DMS153 (cell line): ENCODE measurements around the gene C1QTNF5.

Experiments
- DNase-seq: peaks from one replicate; lab custom pipeline; 2025; lab: John Stamatoyannopoulos, UW

The C1QTNF5 gene

DNA sequence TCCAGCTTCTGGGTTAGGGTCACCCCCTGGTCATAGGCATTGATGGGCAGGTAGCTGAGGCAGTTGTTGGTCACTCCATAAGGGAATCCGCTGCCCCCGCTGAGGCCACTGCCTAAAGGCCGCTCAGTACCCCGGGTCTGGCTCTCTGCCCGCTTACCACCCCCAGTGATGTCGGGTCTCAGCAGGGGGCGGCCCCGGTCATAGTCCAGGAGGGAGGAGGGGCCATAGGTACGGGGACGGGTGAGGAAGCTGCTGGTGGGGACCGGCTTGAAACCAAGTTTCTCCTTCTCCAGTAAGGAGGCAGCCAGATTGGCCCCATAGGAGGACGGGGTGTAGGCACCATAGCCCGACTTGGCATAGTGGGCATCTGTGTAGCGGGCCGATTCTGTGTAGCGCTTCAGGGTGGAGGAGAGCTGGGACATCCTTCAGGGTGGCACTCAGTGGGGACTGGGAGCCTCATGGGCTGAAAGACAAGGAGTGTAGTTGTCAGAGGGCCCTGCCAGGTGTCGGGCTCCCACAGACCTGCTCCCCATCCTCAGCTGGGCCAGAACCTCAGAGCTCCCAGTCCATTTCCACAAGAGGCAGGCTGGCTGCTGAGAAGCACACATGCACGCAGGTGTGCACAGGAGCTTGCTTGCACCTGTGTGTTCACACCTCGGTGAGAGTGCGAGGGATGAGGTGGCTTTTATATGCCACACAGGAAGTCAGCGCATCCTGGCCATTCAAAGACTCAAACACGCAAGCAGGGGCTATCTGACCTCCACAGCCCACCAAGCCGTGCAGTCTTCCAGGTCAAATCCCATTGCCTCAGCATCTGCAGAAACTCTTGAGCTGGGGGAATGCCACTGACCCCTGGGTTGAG, 32.6 kb upstream of the C1QTNF5 start:
- no peak for DNase-seq

DNA sequence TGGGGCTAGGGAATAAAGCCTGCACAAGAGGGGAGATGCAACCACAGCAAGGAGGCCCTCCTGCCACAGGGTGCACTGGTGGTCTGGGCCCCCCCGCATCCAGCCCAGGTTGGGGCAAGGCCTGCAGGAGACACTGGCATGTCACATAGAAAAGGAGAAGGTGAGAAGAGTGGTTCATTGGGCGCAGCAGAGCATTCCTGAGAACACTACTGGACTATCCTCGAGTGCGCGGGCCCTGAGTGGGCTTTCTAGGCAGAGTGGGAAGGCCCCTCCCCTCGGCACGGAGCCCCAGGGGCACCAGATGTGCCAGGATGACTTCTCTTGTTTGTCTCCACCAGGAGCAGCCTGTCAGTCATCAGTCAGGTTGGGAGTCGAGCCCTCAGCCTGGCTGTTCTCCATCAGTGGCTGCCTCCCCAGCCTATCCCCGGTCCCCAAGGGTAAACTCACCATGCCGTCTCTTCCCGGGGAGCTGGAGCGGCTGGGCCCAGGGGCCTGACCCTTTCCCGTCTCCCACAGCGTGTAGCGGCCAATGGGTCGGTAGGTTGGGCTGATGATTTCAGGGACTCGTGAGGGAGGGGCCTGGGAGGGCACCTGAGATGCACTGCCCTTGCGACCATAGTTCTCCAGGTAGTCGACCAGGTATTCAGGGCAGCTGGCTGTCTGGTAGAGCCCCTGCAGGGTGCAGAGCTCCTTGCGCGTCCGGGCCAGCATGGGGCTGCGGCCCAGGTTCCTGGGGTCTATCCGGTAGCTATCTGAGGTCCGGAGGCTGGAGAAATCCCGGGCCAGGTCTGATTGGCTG, 31.8 kb upstream of the C1QTNF5 start:
- DNase-seq, result no peak

DNA sequence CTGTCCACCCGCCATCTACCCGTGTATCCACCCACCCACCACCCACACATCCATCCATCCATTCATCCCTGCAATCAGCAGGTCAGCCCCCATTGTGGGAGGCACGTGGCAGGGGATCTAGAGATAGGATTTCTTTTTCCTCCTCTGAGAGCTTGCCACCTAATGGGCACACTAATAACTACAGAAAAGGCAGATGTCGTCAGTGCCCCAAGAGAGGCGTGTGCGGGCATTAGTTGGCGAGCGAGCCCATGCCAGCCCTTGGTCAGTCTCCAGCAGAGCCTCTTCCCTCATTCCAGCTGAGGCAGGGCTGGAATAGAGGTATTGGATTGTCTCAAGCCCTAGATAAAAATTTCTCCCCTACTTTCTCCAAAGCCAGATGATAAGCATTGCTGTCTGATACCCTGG, 31.1 kb upstream of the C1QTNF5 start:
- peak; percentile 14 for DNase-seq

DNA sequence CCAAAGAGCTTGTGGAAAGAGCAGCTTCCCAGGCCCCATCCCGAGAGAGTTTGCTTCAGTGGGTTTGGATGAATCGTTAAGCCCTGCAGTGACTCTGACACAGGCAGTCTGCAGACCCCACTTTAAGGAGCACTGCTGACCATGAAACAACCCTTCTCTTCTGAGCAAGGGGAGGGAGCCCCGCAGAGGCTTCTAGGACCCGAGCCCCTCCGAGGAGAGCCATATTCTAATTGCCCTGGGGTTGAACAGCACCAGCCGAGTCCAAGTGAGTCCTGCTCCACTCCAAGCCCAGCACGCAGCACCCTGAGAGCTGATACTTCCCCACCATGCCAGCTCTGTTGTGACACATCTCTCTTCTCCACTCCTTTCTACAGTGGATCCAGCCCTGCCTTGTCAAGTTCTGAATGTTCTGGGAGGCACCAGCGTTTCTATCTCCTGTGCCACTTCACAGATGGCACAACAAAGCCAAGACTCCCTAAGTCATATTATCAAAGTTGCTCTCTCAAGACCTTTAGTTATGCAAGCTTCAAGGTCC, 30.5 kb upstream of the C1QTNF5 start:
- DNase-seq, result no peak

DNA sequence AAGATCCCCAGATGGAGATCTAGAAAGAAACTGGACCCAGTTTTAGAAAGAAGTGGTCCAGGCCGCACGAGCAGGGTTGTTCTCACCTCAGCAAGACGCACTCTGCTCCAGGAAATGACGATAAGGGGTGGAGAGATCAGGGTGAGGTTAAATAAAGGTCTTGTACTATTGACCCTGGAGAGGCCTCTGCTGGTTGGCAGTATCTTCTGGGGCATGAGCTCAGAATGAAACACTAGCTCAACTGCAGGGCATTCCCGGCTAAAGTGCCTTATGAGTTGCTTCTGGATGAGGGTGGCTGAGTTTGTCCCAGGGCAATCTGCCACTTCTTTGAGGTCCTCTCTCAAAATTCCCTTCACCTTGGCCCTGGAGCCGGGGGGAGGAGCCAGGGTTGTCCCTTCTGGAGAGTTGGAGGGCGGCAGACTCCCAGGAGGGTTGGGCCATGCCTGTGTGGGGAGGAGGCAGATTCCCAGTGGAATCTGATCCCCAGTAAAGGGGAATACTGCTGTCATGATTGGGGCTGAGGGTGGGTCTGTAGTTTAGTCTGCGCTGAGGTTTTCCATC, 29.9 kb upstream of the C1QTNF5 start:
- DNase-seq, result no peak

DNA sequence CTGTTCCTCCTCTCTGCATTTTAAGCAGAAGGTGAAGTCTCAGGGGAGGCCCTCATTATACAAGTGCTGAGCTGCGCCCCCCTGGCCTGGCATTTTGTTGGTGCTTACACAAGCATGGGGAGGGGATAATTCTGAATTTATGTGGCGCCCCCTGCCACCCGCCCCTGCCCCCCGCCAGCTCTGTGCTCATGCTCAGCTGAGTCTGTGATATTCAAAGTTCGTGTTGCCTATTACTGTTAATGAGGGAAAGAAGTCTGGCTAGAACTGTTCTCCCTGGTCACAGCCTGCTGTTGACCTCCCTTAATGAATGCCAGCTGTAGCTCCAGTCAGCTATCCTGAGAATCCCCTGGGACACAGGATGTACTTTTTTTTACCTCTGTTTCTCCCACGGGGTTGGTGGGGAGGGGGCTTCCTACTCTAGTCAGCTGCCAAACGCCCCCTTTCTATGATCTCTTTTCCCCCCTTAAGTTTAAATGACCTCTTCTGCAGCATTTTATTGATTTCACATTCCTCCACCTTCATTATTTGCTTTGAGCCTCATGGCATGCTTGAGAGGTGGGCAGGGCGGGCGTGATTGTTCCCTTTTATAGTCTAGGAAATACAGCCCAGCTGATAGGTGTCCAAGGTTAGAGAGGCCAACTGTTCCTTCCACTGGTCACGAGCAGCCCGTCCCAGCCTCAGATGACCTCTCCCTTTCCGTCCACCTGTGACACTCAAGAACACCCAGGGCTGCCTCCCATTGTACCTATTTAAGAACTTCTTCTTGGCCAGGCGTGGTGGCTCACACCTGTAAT, 28.6 kb upstream of the C1QTNF5 start:
- no peak for DNase-seq

DNA sequence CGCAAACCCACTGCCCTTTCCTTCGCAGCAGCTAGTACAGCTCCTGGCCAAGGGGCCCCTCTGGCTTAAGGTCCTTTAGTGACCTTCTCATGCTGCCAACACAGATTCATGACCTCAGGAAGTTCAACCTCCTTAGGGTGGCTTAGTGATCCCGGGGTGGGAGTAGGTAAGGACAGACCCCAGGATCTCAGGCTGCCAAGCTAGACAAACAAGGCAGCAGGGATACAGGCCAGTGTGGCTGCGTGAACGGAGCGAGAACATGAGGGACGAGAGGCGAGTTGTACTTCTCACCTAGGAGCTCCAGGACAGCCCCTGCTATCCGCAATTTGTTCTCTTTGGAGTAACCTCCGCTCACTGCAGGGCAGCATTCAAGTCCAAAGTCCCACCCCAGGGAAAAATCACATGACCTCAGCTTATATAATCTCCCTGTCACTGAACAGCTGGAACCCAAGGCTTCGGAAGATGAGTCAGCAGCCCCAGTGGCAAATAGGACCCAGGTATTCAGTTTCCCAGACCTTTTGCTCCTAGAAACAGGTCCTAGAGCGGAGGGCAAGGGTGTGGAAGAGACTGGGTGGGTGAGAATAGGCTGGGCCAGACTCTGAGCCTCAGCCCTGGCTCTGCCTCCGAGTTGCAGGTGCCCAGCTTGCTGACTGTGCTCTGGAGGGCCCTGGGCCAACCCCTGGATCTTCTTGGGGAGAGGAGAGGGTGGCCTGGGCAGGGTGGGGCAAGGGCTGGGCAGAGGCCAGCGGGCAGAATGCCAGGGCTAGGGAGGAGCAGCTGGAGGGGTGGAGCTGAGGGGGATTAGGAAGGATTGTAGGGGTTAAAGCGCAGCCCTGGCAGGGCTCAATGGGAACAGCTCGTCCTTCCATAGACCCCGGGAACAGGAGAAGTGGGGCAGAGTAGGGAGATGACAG, 27.7 kb upstream of the C1QTNF5 start:
- no peak for DNase-seq

DNA sequence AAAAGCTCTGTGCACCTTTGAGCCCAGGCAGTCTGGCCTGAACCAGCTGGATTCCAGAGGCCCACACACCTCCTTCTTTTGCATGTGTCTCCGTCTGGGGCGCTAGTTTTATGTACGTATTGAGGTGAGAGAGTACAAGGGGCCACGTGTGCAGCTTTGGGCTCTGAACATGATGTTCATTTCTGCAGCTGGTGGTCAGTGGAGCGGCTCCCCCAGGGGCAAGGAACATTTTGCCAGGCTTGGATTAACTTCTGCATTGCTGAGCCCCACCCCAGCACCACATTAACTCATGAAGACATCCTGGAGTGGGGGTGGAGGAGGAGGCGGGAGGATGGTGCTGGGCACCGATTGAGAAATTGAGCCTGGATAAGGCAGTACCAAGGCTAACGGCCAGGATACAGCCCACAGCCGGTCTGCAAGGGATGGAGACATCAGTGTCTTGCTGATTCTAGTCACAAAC, 27.0 kb upstream of the C1QTNF5 start:
- DNase-seq, result no peak

DNA sequence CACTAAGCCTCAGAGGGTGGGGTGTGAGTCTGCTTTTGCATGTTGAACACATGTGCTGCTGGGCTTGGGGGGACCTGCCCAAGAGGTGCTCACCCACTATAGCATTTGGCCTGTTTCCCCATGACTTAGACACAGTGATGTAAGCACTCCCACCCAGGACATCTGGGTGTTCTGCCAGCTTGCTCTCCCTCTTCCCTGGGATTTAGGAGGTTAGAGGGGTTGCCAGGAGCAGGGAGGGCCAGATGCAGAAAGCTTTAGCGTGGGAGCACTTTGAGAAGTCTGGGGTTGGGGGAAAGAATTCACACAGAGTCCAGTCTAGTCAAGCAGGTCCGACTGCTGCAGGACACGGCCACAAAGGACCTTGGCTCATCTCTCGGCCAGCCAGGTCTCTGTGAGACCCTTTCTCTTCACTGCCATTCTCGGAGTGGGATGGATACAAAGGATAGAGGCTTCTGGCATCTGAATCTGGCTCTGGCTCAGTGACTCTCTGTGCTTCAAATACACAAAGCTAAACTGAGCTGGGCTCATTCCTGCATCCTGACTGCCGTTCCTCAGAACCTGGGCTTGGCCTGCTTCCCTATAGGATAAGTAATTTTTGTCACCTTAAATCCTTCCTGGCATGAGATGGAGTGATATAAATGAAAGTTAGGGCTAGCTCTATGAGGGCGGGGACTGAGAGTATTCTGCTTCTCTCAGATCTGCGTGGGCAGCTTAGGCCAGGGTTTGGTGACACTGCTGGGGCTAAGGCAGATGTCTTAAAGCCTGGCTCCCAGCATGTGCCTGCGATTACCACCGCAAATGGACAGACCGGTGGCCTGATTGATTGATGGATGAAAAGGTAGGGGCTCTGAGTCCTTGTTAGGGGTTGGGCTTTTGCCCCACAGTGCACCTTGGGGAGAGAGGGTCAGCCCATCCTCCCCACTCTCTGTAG, 26.3 kb upstream of the C1QTNF5 start:
- DNase-seq, result no peak

DNA sequence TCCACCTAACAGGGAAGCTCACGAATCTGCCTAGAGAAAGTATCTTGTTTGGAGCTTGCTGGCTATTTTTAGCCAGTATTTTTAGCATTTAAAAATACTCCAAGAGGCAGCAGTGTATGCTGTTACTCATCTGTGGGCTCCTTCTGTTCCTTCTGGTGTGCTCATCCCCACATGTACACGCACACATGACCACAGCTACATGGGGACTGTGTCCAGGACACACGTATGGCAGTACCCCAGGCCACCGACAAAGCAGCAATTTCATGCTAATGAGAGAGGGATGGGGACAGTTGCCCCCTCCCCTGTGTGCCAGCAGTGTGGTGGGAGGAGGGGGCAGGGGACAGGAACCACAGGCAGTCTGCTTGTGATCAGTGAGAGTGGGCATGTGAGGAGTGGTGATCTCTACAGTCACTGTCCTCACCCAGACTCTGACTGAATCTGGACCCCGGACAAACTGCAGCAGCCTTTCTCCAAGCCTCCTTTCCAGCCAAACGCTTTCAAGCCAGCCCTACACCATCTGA, 24.4 kb upstream of the C1QTNF5 start:
- DNase-seq, result no peak

DNA sequence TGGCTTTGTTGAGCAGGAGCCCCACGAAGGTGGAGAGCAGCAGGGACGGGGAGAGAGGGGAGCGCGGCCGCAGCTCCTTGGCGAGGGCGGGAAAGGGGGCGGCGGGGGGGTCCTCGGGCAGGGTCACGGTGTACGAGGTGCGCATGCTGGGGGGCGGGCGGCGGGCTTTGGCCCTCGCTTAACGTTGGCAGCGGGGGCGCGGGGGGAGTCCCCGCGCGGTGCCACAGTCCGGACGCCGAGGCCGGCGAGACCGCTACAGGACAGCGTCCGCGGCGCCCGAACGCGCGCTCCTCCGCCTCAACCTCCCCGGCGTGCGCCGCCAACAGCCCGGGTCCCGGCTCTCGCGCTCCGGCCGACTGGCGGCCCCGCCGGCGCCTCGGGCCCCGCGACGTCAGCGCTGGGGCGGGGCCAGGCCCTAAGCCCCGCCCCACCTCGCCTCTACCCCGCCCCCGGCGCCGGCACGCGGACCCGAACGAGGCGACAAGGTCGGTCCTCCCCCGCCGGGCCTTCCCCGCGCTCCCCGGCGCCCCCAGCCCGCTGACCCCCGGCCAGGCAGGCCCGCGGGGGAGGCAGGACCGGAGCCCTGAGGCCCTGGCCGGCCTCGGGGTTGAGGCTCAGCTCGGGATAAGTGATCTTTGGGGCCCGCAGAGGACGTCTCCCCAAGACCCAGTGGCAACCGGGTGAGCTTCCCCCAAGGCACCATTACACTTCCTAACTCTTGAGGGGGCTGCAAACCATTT, 23.3 kb upstream of the C1QTNF5 start:
- peak; percentile 12 for DNase-seq

DNA sequence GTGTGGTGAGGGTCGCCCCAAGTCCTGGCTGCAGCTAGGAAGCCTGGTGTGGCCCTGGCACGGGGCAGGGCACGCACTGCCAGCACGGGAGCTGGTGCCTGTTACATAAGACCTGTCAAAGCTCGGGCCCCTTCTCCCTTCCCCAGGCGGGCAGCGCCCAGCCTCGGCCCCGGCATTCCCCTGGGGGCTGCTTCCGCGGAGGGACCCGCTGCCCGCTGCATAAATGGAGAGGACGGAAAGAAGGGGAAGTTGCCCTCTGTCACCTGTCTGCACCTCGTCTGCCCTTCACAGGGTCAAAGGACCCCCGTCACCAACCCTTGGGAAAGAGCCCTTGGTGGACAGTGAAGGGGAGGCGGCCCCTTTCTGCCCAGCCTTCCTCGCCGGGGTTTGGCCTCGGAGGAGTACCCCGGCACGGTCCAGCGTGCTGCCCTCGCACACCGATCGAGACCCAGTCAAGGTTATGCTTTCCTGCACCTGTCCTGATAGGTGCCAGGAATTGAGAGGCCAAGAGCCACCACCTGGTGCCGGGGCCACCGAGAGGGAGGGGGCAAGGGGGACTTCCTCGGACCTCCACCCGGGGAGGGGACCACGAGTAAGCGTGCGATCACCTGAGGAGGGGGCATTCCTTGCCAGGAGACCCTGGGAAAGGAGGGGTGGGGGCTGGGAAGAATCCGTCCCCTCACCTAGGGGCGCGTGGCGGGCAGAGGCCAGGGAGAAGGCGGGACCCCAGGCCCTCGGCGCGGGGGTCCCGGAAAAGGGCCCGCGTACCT, 22.6 kb upstream of the C1QTNF5 start:
- no peak for DNase-seq

DNA sequence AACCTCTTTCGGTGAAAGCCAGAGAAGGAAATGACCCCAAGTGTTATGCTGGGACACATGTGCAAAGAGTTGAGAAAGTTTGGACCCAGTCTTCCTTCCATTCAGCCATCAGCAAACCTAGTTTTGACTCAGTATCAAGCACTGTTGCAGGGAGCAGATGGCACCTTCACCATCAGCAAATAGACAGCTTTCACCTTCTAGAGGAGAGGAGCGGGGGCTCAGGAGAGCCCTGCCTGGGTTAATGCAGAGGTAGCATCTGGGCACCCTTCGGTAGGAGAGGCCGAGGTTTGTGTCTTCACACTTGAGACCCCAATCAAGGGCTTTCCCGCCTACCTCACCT, 22.0 kb upstream of the C1QTNF5 start:
- no peak for DNase-seq

DNA sequence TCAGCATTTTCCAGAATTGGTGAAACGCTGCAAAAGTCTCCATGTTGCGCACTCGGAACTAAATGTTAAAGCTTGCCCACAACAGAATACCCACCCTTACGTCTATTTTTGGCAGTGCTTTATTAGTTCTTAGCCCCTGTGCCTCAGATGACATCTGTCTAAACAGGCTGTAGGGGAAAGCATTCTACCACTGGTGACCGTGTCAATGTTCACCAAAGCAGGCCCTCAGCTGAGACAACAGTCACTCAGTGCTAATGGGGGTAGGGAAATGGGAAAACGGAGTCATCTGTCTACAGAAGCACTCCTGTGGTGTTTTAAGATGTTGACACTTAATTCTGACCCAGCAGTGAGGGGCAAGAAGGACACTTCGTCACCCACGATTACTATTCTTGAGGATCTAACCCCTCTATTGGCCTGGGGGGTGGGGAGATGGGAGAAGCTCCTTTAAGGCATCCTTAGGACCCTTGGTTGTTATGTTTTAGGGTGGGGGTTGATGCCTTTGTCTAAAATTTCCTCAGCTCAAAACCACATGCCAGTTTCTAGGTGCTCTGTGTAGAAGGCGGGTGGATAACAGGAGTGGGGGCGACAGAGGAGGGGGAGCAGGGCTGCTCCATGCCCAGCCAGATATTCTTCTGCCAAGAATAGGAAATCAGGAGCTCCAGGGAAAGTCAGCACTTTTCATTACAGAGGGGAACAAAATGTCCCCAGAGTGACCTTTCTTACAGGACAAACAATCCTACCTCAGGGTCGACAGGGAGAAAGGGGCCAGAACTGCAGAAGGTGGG, 21.4 kb upstream of the C1QTNF5 start:
- DNase-seq, result no peak

DNA sequence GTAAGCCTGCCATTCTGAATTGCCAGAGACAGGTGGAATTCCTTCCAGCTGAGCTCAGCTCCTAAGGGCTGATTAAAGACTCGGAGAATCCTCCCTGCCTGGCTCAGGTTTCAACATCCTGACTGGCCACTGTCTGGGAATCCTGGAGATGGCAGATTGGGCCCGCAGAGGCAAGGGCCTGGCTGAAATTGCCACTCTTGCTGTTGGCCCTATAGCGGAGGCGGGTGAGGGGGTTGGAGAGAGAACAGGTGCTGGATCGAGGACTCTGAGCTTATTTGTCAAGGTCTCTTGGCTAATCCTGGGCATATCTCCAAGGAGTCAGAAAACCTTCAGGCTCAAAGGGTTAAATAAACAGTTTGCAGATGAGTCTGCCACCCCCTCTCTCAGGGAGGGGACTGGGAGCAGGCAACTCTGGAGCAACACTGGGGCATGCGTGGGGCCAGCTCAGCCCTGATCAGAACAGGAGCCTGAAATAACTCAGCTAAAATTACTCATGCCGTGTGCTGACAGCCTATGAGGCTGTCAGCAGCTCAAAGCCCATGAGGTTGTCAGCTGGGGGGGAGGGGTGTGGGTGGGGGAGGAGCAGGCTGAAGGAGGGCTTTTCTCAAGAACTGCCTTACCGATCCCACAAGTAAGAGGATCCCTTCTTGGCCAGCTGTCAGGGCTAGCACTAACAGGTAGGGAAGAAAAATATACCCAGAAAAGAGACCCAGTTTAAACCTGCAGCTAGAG, 20.5 kb upstream of the C1QTNF5 start:
- no peak for DNase-seq
